ENCODE data around the gene CAST.

CAST gene

GRCh38 chr5:96648593-96648992 is 13.6 kb upstream of the CAST start:
- no peak for DNase-seq

- DNase-seq: no peak
These were observed 12.9 kb upstream of the CAST start for GRCh38 chr5:96649251-96649662.

DNA sequence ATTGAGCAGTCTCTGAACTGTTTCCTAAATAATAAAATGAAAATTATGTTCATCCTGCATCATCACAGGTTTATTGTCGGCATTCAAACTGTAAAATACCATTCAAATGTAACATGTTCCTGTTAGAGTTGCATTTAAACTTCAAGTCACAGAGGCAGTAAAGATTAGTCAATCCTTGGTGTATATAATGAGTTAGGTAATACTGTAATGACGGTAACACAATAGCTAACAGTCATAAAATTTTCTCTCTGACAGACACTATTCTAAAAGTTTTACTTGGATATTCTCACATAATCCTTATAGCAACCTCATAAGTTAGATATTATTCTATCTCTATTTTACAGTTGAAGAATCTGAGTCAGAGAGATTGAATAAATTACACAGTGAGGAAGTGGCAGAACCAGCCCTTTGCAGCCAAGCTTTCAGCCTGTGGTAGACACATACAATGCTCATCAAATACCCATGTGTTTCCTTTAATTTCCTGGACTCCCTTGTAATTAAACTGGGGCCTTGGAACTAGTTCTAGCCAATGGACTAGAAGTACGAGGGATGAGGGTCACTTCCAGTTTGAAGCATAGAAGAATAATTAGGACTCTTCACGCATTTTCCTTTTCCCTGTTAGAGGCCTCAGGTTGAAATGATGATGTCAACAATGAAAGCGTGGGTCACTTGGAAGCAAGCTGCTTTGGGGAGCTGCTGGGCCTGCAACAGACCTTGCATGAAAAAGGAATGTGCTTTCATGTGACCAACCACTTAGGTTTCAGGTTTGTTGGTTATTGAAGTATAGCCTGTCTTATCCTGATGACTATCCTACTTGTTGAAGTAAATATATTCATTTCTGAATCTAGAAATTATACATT is 12.3 kb upstream of the CAST start:
- no peak for DNase-seq

DNA sequence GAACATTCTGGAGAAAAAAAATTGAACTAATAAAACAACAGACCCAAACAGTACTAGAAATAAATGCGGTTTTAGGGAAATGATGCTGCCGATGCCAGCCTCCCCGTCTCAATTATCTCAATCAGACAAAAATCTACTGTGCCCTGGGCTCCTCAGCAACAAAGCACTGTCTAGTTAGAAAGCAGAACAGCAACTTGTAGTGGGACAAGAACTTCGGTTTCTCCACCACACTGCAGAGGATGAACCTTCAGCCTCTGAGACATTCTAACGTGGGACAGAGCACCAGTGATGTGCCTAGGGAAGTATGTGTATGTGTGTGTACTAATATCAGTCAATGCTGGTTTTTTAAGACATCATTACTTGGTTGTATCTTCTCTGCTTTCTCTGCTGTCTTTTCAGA is 11.1 kb upstream of the CAST start:
- no peak for DNase-seq

- no peak for DNase-seq
These were observed 10.0 kb upstream of the CAST start for GRCh38 chr5:96651948-96652753.

DNA sequence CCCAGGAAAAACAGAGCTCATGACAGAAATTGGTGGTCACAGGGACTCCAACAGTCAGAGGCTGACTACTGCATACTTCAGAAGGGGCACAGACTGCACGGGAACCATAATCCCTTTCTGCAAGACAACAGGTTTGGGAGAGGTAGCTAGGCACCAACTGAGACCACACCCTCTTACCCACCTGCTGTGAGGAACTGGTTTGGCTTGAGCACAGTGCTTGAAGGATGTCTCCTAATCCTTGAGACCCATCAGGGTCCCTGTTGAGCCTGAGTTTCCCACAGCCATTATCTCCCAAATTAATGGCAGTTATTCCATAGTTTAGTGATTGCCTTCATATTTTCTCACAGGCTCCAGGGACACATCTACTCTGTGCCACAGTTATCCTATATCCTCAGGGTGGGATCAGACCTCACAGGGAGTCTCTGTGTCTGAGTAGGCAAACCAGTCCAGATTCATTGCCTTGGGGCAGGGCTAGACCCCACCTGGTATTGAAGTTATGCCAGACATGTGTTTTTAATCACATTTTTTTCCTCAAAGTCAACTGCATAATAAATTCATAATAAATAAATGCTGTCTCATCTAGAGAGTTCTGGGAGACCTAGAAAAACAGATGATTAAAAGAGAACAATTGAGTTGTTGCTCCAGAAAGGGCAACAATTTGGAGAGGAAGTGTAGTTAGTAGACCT is 9.3 kb upstream of the CAST start:
- no peak for DNase-seq

DNA sequence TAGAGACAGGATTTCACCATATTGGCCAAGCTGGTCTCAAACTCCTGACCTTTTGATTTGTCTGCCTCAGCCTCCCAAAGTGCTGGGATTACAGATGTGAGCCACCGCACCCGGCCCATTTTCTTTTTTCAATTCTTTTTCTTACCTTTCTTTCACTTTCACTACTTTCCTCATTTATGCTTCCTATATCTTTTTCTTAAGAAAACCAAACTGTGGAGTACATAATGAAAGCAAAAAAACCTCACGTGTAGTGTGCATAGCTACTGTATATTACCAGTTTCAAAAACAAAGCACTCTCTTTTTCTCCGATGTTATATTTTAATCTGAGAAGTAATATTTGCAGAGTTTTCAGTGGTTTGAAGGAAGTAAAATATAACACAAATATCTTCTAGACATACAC is 8.0 kb upstream of the CAST start:
- peak; percentile 21 for DNase-seq

GRCh38 chr5:96655085-96655484 is 7.1 kb upstream of the CAST start:
- DNase-seq: no peak

GRCh38 chr5:96655506-96655905 is 6.7 kb upstream of the CAST start:
- peak; percentile 57 for DNase-seq

- peak; percentile 86 for DNase-seq
These were observed 5.1 kb upstream of the CAST start for GRCh38 chr5:96657068-96657467.

- no peak for DNase-seq
These were observed 3.9 kb upstream of the CAST start for GRCh38 chr5:96658272-96658671.

DNA sequence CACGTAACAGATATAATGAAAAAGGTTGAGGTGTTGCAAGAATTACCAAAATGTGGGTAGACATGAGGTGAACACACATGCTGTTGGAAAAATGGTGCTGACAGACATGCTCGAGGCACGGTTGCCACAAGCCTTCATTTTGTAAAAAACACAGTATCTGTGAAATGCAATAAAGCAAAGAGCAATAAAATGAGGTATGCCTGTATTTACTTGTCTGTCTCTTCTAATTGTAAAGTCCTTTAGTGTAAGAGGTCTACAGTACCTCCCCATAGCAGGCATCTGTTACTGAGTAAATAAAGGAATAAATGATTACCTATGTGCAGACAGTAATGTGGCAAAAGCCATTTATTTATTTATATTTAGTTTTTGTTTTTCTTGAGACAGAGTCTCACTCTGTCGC is 3.0 kb upstream of the CAST start:
- no peak for DNase-seq

- DNase-seq: peak; percentile 69
These were observed 963 bp upstream of the CAST start for GRCh38 chr5:96660971-96661854.

DNA sequence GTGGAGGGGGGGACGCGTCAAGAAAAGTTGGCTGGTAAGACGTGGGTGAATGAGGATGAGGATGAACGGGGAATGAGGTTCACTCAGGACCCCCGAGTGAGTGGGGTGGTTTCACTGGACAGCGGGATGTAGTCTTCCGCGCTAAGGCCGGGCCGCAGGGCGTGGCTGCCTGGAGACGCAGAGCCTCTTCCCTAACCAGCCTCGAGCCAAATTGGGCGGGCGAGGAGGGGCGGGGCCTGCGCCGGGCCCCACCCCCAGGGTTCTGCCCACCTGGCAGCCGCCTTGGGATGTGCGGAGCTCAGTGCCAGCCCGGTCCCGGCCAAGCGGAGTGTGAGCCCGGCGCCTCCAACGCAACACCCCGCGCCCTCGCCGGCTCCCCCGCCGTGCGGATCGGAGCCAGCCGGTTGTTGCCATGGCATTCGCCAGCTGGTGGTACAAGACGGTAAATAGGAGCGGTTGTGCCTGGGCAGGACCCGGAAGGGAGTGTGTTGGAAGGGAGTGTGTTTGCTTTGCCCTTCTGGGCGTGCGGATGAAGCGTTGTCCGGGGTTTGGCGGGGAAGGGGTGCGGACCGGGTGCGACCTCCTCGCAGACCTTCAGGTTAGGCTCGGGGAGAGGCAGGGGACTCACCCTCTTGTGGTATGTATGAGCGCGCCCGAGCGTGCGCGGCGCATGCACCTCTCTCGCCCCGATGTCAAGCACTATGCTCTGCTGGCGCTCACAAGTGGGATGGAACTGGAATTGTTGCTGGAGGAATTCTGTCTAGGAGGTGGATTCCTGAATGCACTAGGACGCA is 746 bp downstream of the CAST start:
- peak; percentile 83 for DNase-seq

GRCh38 chr5:96663608-96664007 is 1.4 kb downstream of the CAST start:
- DNase-seq: no peak

DNA sequence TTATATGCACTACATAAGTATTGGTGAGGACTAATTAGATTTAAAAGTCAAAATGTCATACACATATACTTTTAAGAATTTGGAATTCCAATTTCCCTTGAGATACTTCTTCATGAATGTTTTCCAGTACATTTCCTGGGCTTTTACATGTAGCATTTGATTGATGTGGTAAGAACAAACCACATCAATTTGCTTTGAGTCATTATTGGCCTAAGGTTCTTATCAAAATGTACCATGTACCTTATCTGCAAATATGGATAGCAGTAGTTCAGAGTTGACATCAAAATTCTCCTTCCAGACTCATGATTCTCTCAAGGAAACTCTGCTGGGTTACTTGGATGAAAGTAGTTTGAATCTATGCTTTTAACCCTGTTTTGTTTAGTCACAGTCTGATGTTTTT is 2.5 kb downstream of the CAST start:
- DNase-seq: peak; percentile 57

DNA sequence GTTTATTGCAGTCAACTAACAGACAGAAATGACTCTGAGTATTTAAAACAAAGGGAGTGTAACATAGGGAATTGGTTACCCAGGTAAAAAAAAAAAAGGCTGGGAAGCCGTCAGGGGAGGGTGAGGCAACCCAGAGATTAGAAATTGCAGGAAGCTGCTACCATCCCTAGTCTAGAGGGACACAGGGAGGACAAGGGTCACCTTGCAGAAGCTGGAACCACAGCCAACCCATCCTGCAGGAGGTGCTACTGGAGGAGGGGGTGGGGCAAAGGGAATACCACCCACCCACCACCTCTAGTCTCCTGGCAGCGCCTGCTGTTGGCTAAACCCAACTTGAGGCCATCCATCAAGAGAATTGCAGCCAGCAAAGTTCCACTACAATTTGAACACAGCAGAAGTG is 6.5 kb downstream of the CAST start:
- DNase-seq: no peak

DNA sequence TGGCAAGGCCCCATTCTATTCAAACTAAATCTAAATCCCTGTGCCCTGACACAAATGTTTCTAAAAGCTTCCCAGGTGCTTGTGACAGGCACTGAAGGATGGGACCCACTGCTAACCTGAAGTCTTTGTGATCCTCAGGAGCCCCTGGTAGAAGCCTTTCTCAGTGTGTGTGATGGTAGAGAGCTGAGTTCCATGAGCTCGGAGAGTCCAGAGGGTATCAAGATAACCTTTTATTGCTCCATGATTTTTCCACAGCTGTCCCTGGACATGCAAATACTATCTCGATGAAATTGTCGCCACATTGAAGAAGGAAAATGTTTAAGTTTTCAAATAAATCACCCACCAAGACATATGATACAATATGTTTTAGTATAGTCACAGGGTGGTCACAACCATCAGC is 7.7 kb downstream of the CAST start:
- no peak for DNase-seq

DNA sequence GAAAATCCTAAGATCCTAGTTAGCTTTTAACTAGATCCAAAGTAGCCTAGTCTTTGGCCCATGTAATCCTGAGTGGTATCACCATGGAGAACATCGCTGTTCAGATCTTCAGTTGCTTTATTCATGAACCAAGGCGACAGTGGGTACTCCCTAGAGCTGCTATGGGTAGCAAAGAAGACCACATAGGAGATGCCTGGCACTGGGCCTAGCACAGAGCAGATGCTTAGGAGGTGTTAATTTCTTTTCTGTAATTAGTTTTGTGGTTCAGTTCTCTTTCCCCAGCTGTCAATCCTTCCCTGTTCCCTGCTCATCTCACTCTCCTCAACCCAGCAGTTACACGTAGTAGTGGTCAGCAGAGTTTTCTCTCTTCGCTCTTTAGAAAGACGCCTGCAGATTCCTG is 9.3 kb downstream of the CAST start:
- DNase-seq: no peak

GRCh38 chr5:96673127-96673526 is 11.0 kb downstream of the CAST start:
- no peak for DNase-seq

DNA sequence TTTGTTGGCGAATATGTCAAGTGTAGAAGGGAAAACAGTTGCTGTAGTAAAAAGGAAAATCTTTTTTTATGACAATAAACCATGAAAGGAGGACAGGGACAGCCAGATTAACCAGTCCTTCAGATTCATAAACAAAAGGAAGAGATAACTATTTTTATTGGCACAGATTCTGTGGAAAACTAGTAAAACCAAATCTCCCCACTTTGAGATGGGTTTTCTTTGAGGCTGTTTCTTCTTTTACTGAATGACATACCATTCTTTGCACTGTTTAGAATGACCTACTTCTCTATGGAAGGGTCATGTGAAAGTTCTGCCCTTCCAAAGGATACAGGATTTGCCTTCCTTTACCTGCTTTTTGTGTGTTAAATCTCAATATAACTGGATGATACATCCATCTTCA is 13.7 kb downstream of the CAST start:
- DNase-seq: no peak

DNA sequence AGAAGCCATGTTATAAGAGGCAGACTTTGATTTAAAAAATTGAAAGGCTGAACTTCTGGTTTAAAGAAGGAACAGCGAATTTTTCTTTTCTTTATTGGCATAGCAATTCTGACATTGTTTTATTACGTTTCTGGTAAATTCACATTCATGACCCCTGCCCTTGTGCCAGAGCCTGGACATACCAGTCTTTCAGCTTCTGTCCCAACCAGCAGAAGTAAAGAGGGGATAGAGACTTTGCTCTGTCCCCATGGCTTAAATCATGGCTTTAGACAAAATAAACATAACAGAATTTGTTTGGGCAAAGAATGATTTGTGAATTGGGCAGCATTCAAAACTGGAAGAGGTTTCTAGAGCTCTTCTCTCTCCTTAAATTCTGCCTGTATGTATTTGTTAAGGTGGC is 15.3 kb downstream of the CAST start:
- no peak for DNase-seq

All from CD4-positive, alpha-beta T cell treated with Interleukin-4 for 4 hours (primary cell).